ENCODE measurements around the gene USP38.

DNA sequence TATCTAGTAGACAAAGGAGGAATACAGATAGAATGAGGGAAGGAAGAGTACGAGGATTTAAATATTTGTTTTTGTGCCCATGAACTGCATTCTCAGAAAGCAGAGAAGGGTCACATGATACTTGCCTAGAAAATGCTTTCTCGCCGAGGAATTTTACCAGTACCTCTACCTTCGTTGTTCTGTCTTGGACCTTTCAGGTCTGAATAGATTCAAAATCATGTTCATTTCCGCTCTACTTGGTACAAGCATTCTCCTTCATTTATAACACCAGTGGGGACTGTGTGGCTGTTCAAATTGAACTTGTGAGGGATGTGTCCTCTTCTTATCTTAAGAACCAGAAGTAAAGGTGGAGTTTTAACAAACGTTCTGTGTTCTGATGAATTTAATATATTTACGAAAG is 1.9 kb downstream of the USP38 start:
- TF ChIP-seq CTCF (conservative IDR thresholded peaks at IDR 0.05; ENCODE audit: low read depth, low read length) (no peak), POLR2A (IDR thresholded peaks at IDR 0.05; ENCODE audit: low read depth, low read length) (no peak), MAFK (IDR thresholded peaks at IDR 0.05; ENCODE audit: low read depth, low read length) (no peak), MXI1 (IDR thresholded peaks at IDR 0.05; ENCODE audit: borderline replicate concordance, low read depth, low read length) (no peak), FOS (IDR thresholded peaks at IDR 0.05; ENCODE audit: low read depth, low read length) (no peak), MAZ (IDR thresholded peaks at IDR 0.05; ENCODE audit: borderline replicate concordance, low read depth, low read length) (no peak), CHD1 (IDR thresholded peaks at IDR 0.05; ENCODE audit: low read depth, low read length) (no peak), CEBPB (IDR thresholded peaks at IDR 0.05; ENCODE audit: low read depth, low read length) (no peak), BHLHE40 (IDR thresholded peaks at IDR 0.05; ENCODE audit: low read depth, low read length) (no peak)

Data from IMR-90 (cell line).